Measurements from ENCODE around the gene SESN1.
"Not testable (repeated sequence)": the region's sequence is repeated elsewhere in the genome, so short reads cannot be mapped to it uniquely, and the experiment has no call there.

- TF ChIP-seq CTCF, POLR2A (IDR thresholded peaks at IDR 0.05): not testable (repeated sequence)
These were observed 41.0 kb upstream of the SESN1 start for GRCh38 chr6:109135600-109135999.

Data from Peyer's patch (tissue), 4 donors.